Heart left ventricle (tissue), 16 donors: ENCODE data around the gene SRCIN1. TPM values are rescaled to one million over a fixed set of nuclear protein-coding genes. Genes with fewer than 3 reads are reported as not detected.

ENCODE experiments used
- ATAC-seq, 4 donors: fragments of 200-7000 bp; cut with Tn5 transposase; one replicate each; pipeline ENCODE4 v1.9.1; 2020 to 2022; ENCODE audit warnings: moderate library complexity in 4 of 4, mild to moderate bottlenecking in 3 of 4, moderate number of reproducible peaks in 1 of 4
- DNase-seq, 5 donors: peaks; one replicate each; pipeline ENCODE4 v3.0.0-alpha.2; 2020
- H3K27ac ChIP-seq, 12 donors: fragments of 200-600 bp; sonication (generic) in 4 of 12; one replicate each; pipeline versions ENCODE4 v1.5.0 to v1.8.0; 2016 to 2022; ENCODE audit warnings: mild to moderate bottlenecking in 2 of 12
- H3K27me3 ChIP-seq, 9 donors: fragments of 200-600 bp; sonication (generic) in 2 of 9; one replicate each; pipeline versions ENCODE4 v1.5.1 to v1.8.0; 2016 to 2022; ENCODE audit warnings: mild to moderate bottlenecking in 3 of 9
- H3K36me3 ChIP-seq, 9 donors: fragments of 200-600 bp; sonication (generic) in 2 of 9; one replicate each; pipeline versions ENCODE4 v1.5.0 to v1.8.0; 2018 to 2022; ENCODE audit warnings: mild to moderate bottlenecking in 2 of 9
- H3K4me1 ChIP-seq, 12 donors: fragments of 200-600 bp; sonication (generic) in 4 of 12; one replicate each; pipeline versions ENCODE4 v1.5.0 to v1.8.0; 2016 to 2022; ENCODE audit warnings: mild to moderate bottlenecking in 3 of 12
- H3K4me3 ChIP-seq, 12 donors: fragments of 200-600 bp; sonication (generic) in 4 of 12; one replicate each; pipeline versions ENCODE4 v1.5.0 to v1.8.0; 2017 to 2022; ENCODE audit warnings: mild to moderate bottlenecking in 9 of 12, moderate library complexity in 4 of 12
- H3K9me3 ChIP-seq, 12 donors: fragments of 200-600 bp; sonication (generic) in 4 of 12; one replicate each; pipeline versions ENCODE4 v1.5.0 to v1.8.0; 2016 to 2022; ENCODE audit warnings: mild to moderate bottlenecking in 1 of 12
- POLR2A ChIP-seq, 2 donors: fragments of 450-650 bp; IDR thresholded peaks; one replicate each; pipeline ENCODE4 v1.6.1; 2017; ENCODE audit warnings: antibody characterized with exemption in 2 of 2, mild to moderate bottlenecking in 2 of 2, moderate library complexity in 2 of 2
- WGBS, 4 donors: extraction: QIAGEN DNeasy Blood & Tissue Kit in 2 of 4; methylation state at CpG; one replicate each; pipeline versions ENCODE4 v1.1.5 to v1.1.7; 2013 to 2018; 5-methylcytosine and 5-hydroxymethylcytosine counted together
- intact Hi-C, 10 donors: fragments of 100-400 bp; cut with DNase I; formaldehyde crosslinking; loops; one replicate each; pipeline versions ENCODE4 v1.11.1 to v1.14.2; 2022
- polyA plus RNA-seq, 2 donors: library from polyadenylated mRNA; stranded (reverse); fragments of 200-250 nt; gene quantifications; one replicate each; pipeline ENCODE4 v1.2.3, GENCODE V29; 2013
- total RNA-seq, 9 donors: library from RNA; depleted of rRNA in 2 of 9; stranded (reverse); fragments of >200 nt in 2 of 9; fragmentation: NEBNext Ultra II Directional in 3 of 9; extraction: Animal tissue kit (Norgen Biotek cat#: 25700) in 3 of 9; gene quantifications; one replicate each; pipeline versions ENCODE4 v1.1.0 to v1.2.4, GENCODE V29; 2016 to 2023
- TF ChIP-seq, protein P1 (sequence below), 12 donors: fragments of 200-600 bp; sonication (generic) in 4 of 12; IDR thresholded peaks; one replicate each; pipeline versions ENCODE4 v1.5.0 to v1.8.0; 2018 to 2022; ENCODE audit warnings: antibody characterized with exemption in 12 of 12, mild to moderate bottlenecking in 5 of 12
- donor health status: ischemic (EF 13 %, LVEDD 7.1; RV severe dilation, severe dysfunction).
- donor health status: healthy with polysubstance abuse.
- donor health status: DM: no; HTN: yes; CAD: no.
- donor health status: DM: no; HTN: no; CAD: no.
- donor health status: ischemic (EF 25% LVEDD 6.9; RV normal size, moderate dysfunction).
- donor health status: ischemic (EF 25% LVEDD 5.7; RV mildly dilated, moderate dysfunction).
- donor health status: healthy.
- donor health status: DM: yes; HTN: yes; CAD: no.
- donor health status: ischemic (EF 35%, LVEDD 5.7; RV mildly dilated, moderate dysfunction).
- donor health status: nonischemic (EF 11% LVEDD 7.7; RV severe dilation, severe dysfunction).
- donor health status: DM: yes; HTN: yes; CAD: no.
- donor health status: PGD.
- donor health status: ischemic (EF 29% LVEDD 5.4; RV normal size, mild dysfunction).
- donor health status: nonischemic (EF 23%, LVEDD 6.1; RV moderate dilation, normal function).

SRCIN1 gene
- total and polyA plus RNA-seq, 11 donors = 0.19 to 1.7 (median 0.95) TPM

- ATAC-seq = no peak
- Histone ChIP-seq H3K4me3 (no peak overlapping the region), H3K27ac (no peak overlapping the region), H3K27me3 (peaks cover 61 to 100% (median 89%) of the 10 kb centered on the region in 9 donors), H3K9me3 (no peaks in the 10 kb centered on the region), H3K4me1 (peaks cover 0 to 36% (median 12%) of the 10 kb centered on the region in 12 donors), H3K36me3 (no peaks in the 10 kb centered on the region)
- 5 to 19% (median 7%) methylated on average over 44 to 50 of the region's 50 CpGs for WGBS, 4 donors
- no peak for DNase-seq
- intact Hi-C loops = no loop called here
- TF ChIP-seq, protein P1, sequence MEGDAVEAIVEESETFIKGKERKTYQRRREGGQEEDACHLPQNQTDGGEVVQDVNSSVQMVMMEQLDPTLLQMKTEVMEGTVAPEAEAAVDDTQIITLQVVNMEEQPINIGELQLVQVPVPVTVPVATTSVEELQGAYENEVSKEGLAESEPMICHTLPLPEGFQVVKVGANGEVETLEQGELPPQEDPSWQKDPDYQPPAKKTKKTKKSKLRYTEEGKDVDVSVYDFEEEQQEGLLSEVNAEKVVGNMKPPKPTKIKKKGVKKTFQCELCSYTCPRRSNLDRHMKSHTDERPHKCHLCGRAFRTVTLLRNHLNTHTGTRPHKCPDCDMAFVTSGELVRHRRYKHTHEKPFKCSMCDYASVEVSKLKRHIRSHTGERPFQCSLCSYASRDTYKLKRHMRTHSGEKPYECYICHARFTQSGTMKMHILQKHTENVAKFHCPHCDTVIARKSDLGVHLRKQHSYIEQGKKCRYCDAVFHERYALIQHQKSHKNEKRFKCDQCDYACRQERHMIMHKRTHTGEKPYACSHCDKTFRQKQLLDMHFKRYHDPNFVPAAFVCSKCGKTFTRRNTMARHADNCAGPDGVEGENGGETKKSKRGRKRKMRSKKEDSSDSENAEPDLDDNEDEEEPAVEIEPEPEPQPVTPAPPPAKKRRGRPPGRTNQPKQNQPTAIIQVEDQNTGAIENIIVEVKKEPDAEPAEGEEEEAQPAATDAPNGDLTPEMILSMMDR (IDR thresholded peaks at IDR 0.05) = no peak
- TF ChIP-seq POLR2A (IDR thresholded peaks at IDR 0.05) = no peak
Observed at GRCh38 chr17:38563362-38564253, 42.1 kb downstream of the SRCIN1 start.

DNA sequence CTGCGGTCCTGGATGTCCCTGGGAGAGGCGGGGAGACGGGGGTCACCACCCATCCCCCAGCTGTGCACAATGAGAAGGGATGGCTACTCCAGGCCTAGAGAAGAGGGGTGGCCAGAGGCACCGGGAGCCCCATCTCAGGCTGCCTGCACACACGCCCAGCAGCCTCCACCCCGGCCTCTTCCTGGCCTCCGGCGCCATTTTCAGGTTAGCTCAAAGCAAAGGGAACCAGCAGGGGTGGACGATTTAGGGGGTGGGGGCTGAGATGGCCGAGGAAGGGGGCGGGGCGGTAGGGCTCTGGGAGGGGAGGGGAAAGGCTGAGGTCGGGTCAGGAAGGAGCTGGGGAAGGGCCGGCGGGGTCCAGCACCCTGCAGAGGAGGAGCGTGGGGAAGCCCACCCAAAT lies 42.8 kb downstream of the SRCIN1 start:
- Histone ChIP-seq H3K4me1 (peaks cover 0 to 42% (median 15%) of the 10 kb centered on the region in 12 donors), H3K9me3 (no peaks in the 10 kb centered on the region), H3K36me3 (no peaks in the 10 kb centered on the region), H3K27me3 (peaks cover 61 to 96% (median 90%) of the 10 kb centered on the region in 9 donors), H3K27ac (no peak overlapping the region), H3K4me3 (no peak overlapping the region)
- intact Hi-C loops = no loop called here
- ATAC-seq (no peak), DNase-seq (no peak)
- 4 to 17% (median 5%) methylated on average over 15 to 16 of the region's 16 CpGs for WGBS, 4 donors
- TF ChIP-seq POLR2A (IDR thresholded peaks at IDR 0.05) = no peak
- TF ChIP-seq, protein P1 (IDR thresholded peaks at IDR 0.05) = no peak

DNA sequence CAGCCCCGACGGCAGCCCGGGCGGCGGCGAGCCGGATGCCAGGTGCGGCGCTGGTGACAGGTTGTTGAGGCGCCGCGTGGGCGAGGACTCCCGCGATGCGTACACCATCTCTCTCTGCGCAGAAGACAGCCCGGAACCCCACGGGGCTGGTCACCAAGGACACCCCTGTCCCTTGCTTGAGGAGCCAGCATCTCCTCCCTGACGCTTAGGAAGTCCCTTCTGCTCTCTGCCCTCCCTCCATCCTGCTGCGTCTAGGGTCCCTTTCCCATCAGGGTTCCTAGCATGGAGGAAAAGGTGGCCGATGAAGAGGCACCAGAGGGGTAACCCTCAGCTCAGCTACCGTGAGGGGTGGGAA lies 43.6 kb downstream of the SRCIN1 start:
- H3K36me3 ChIP-seq = no peaks in the 10 kb centered on the region
- DNase-seq = no peak
- ATAC-seq = no peak
- intact Hi-C loops = no loop called here
- no peak overlapping the region for H3K27ac ChIP-seq
- no peak for TF ChIP-seq POLR2A (IDR thresholded peaks at IDR 0.05)
- TF ChIP-seq, protein P1 (IDR thresholded peaks at IDR 0.05) = no peak
- H3K9me3 ChIP-seq = no peaks in the 10 kb centered on the region
- H3K4me1 ChIP-seq = peaks cover 0 to 49% (median 23%) of the 10 kb centered on the region in 12 donors
- no peak overlapping the region for H3K4me3 ChIP-seq
- 6 to 12% (median 7%) methylated on average over 5 to 23 of the region's 23 CpGs for WGBS, 4 donors
- peaks cover 55 to 91% (median 83%) of the 10 kb centered on the region in 9 donors for H3K27me3 ChIP-seq

DNA sequence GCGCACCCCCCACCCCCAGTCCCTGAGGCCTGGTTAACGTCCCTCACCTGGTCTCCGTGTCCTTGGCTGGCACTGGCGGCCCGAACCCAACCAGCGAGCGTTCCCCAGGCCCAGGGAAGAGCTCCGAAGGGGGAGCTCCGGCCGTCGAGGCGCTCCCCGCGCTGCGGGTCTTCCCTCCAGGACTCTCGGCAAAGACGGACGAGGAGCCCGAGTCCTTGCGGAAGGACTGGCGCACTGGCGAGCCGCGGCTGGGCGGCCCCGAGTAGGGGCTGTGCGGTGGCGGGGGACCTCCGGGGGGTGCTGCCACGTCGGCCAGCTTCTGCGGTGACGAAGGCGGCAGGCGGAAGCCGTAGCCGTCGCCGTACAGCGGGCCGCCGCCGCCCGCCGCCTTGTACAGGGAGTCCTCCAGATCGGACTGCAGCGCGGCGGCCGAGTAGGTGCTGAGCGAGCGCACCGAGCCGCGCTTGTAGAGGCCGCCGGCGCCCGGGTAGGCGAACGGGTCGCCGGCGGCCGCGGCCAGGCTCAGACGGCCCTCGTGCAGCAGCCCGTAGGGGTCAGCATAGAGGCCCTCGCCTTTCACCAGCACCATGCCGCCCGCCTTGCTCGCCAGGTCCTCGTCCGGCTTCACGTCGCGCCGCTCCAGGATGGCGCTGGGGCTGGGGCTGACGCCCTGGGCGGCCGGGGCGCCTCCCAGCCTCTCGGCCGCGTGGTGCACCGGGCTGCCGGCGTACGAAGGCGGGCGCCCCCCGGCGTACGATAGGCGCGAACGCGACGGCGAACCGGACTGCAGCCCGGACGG lies 44.1 kb downstream of the SRCIN1 start:
- no peak for ATAC-seq
- no peak for DNase-seq
- 4 to 21% (median 13%) methylated on average over 13 to 105 of the region's 105 CpGs for WGBS, 4 donors
- Histone ChIP-seq H3K27ac (no peak overlapping the region), H3K4me3 (no peak overlapping the region), H3K4me1 (peaks cover 0 to 52% (median 25%) of the 10 kb centered on the region in 12 donors), H3K36me3 (no peaks in the 10 kb centered on the region), H3K27me3 (peaks cover 52 to 85% (median 78%) of the 10 kb centered on the region in 9 donors), H3K9me3 (no peaks in the 10 kb centered on the region)
- intact Hi-C loops = no loop called here
- no peak for TF ChIP-seq POLR2A (IDR thresholded peaks at IDR 0.05)
- TF ChIP-seq, protein P1 (IDR thresholded peaks at IDR 0.05) = peak in 1 of 12 donors; percentile 11
